H1 (cell line): Measurements from ENCODE around the gene SLC6A3. TPM values are rescaled to one million over a fixed set of nuclear protein-coding genes. Genes with fewer than 3 reads are reported as not detected.

Experiments used
- CTCF ChIA-PET: fragments of 300-600 bp; sonication (Branson Sonifier 250); formaldehyde crosslinking; loops from one replicate; lab custom pipeline; 2021; ENCODE audit not compliant: partially characterized antibody; lab: Charles Lee
- POLR2A ChIA-PET: fragments of 300-600 bp; sonication (Branson Sonifier 250); formaldehyde crosslinking; loops from one replicate; lab custom pipeline; 2021; ENCODE audit warnings: inconsistent platforms; ENCODE audit not compliant: partially characterized antibody; lab: Charles Lee
- DNase-seq, 2 experiments: peaks; one replicate each; pipeline versions ENCODE4 v3.0.0 to v3.0.0-alpha.2; 2010 to 2022; ENCODE audit warnings: low spot score in 2 of 2, low read depth in 1 of 2, mixed read lengths in 1 of 2
- FAIRE-seq: peaks from 2 replicates; lab custom pipeline; 2011; peaks lifted over from hg19 to GRCh38; lab: Jason Lieb, UNC
- H2AFZ ChIP-seq: 2 replicates; pipeline ENCODE4 v1.8.1; 2012; ENCODE audit warnings: low read length, inconsistent platforms
- H2AK5ac ChIP-seq: 2 replicates; pipeline ENCODE4 v1.6.1; 2013; ENCODE audit warnings: low read depth, low read length
- H2BK120ac ChIP-seq: replicated peaks from 2 replicates; pipeline ENCODE3; 2013; ENCODE audit warnings: low read depth, low read length, inconsistent platforms
- H2BK12ac ChIP-seq: 2 replicates; pipeline ENCODE4 v1.6.1; 2013; ENCODE audit warnings: low read depth, low read length
- H2BK15ac ChIP-seq: 2 replicates; pipeline ENCODE4 v1.6.1; 2013; ENCODE audit warnings: low read length
- H2BK20ac ChIP-seq: 2 replicates; pipeline ENCODE4 v1.6.1; 2013; ENCODE audit warnings: low read length
- H2BK5ac ChIP-seq: 2 replicates; pipeline ENCODE4 v1.6.1; 2013; ENCODE audit warnings: low read depth, low read length
- H3K14ac ChIP-seq: 2 replicates; pipeline ENCODE4 v1.6.1; 2013; ENCODE audit warnings: inconsistent platforms; ENCODE audit not compliant: insufficient read length
- H3K18ac ChIP-seq: 2 replicates; pipeline ENCODE4 v1.6.1; 2013; ENCODE audit warnings: low read length; ENCODE audit errors: extremely low read depth
- H3K23ac ChIP-seq: 2 replicates; pipeline ENCODE4 v1.6.1; 2013; ENCODE audit warnings: inconsistent platforms; ENCODE audit not compliant: insufficient read length
- H3K23me2 ChIP-seq: 2 replicates; pipeline ENCODE4 v1.6.1; 2013; ENCODE audit warnings: low read depth, low read length
- H3K27ac ChIP-seq: 2 replicates; pipeline ENCODE4 v1.6.1; 2011; ENCODE audit warnings: low read depth, low read length, inconsistent platforms
- H3K27me3 ChIP-seq, 4 experiments: replicated peaks in 1 of 4; 1 replicate in 1 of 4; 2 replicates in 3 of 4; pipeline versions ENCODE4 v1.6.1 to v1.8.1; 2011 to 2013; ENCODE audit warnings: low read length in 3 of 4, mild to moderate bottlenecking in 3 of 4, inconsistent platforms in 2 of 4, mixed read lengths in 2 of 4, moderate library complexity in 1 of 4; ENCODE audit not compliant: control insufficient read depth in 3 of 4, insufficient read depth in 3 of 4; ENCODE audit errors: extremely low read depth in 1 of 4
- H3K36me3 ChIP-seq, 4 experiments: 2 replicates each; pipeline versions ENCODE4 v1.6.1 to v1.8.1; 2011 to 2013; ENCODE audit warnings: mild to moderate bottlenecking in 4 of 4, low read length in 3 of 4, moderate library complexity in 2 of 4, control low read depth in 1 of 4, inconsistent platforms in 1 of 4; ENCODE audit not compliant: insufficient read depth in 4 of 4, control insufficient read depth in 2 of 4
- H3K4ac ChIP-seq: replicated peaks from 2 replicates; pipeline ENCODE3; 2013; ENCODE audit warnings: low read length, low read depth, mixed read lengths, inconsistent platforms; ENCODE audit not compliant: insufficient read length
- H3K4me1 ChIP-seq, 4 experiments: replicated peaks in 1 of 4; 1 replicate in 1 of 4; 2 replicates in 3 of 4; pipeline versions ENCODE4 v1.6.1 to v1.8.1; 2011 to 2013; ENCODE audit warnings: low read length in 3 of 4, inconsistent platforms in 2 of 4, mixed read lengths in 1 of 4; ENCODE audit not compliant: insufficient read depth in 4 of 4, control insufficient read depth in 3 of 4
- H3K4me2 ChIP-seq, 2 experiments: 2 replicates each; pipeline versions ENCODE4 v1.6.1 to v1.8.1; 2011 to 2013; ENCODE audit warnings: low read depth in 2 of 2, low read length in 2 of 2, control low read depth in 1 of 2, inconsistent platforms in 1 of 2, mild to moderate bottlenecking in 1 of 2; ENCODE audit not compliant: insufficient read depth in 1 of 2
- H3K4me3 ChIP-seq, 4 experiments: fragments of 200-600, 300-600 bp in 1 of 4; sonication (generic), shearing (Covaris generic), sonication (Bioruptor Twin) in 1 of 4; 2 replicates each; pipeline versions ENCODE4 v1.5.1 to v1.8.1; 2011 to 2016; ENCODE audit warnings: low read length in 4 of 4, low read depth in 3 of 4, control low read depth in 2 of 4, inconsistent platforms in 2 of 4, mild to moderate bottlenecking in 2 of 4, mixed read lengths in 1 of 4, moderate library complexity in 1 of 4; ENCODE audit not compliant: insufficient read depth in 2 of 4; ENCODE audit errors: extremely low read depth in 1 of 4
- H3K56ac ChIP-seq: replicated peaks from 2 replicates; pipeline ENCODE3; 2013; ENCODE audit warnings: low read depth, mild to moderate bottlenecking, mixed read lengths, low read length, inconsistent platforms; ENCODE audit not compliant: insufficient read length
- H3K79me1 ChIP-seq: 2 replicates; pipeline ENCODE4 v1.6.1; 2013; ENCODE audit warnings: low read depth, low read length, control low read depth
- H3K79me2 ChIP-seq, 2 experiments: 2 replicates each; pipeline versions ENCODE4 v1.6.1 to v1.8.1; 2012 to 2013; ENCODE audit warnings: low read length in 2 of 2, mild to moderate bottlenecking in 2 of 2, inconsistent platforms in 1 of 2; ENCODE audit not compliant: insufficient read depth in 2 of 2, control insufficient read depth in 1 of 2
- H3K9ac ChIP-seq, 4 experiments: replicated peaks in 1 of 4; 1 replicate in 1 of 4; 2 replicates in 3 of 4; pipeline versions ENCODE4 v1.6.1 to v1.8.1; 2011 to 2013; ENCODE audit warnings: low read depth in 3 of 4, low read length in 3 of 4, control low read depth in 2 of 4, mild to moderate bottlenecking in 2 of 4, moderate library complexity in 2 of 4, inconsistent platforms in 1 of 4; ENCODE audit errors: extremely low read depth in 1 of 4
- H3K9me3 ChIP-seq, 2 experiments: 2 replicates each; pipeline versions ENCODE4 v1.6.1 to v1.8.1; 2012 to 2013; ENCODE audit warnings: mild to moderate bottlenecking in 2 of 2, moderate library complexity in 2 of 2, control low read depth in 1 of 2, inconsistent platforms in 1 of 2, low read depth in 1 of 2, low read length in 1 of 2, mixed read lengths in 1 of 2; ENCODE audit not compliant: insufficient read depth in 2 of 2
- H4K20me1 ChIP-seq, 2 experiments: replicated peaks in 1 of 2; 2 replicates each; pipeline versions ENCODE3 to v1.8.1; 2011 to 2013; ENCODE audit warnings: inconsistent platforms in 2 of 2, low read length in 2 of 2, mild to moderate bottlenecking in 1 of 2; ENCODE audit not compliant: insufficient read depth in 2 of 2, control insufficient read depth in 1 of 2
- H4K5ac ChIP-seq: 2 replicates; pipeline ENCODE4 v1.6.1; 2013; ENCODE audit warnings: low read length, low read depth, mixed read lengths, inconsistent platforms; ENCODE audit not compliant: insufficient read length
- H4K8ac ChIP-seq: 2 replicates; pipeline ENCODE4 v1.8.0; 2013; ENCODE audit warnings: mild to moderate bottlenecking, moderate library complexity, low read length, inconsistent platforms; ENCODE audit not compliant: insufficient read depth; ENCODE audit errors: extremely low read depth
- H4K91ac ChIP-seq: replicated peaks from 2 replicates; pipeline ENCODE3; 2013; ENCODE audit warnings: low read length, mixed read lengths, inconsistent platforms; ENCODE audit not compliant: insufficient read length
- CEBPB ChIP-seq: IDR thresholded peaks from 2 replicates; pipeline ENCODE4 v1.6.1; 2012; ENCODE audit warnings: low read depth, low read length
- EZH2 ChIP-seq: fragments of 200-600 bp; sonication (generic); IDR thresholded peaks from 2 replicates; pipeline ENCODE4 v1.7.1; 2012; ENCODE audit warnings: low read depth, mild to moderate bottlenecking, moderate library complexity, low read length, inconsistent platforms; ENCODE audit not compliant: severe bottlenecking
- POLR2A ChIP-seq, 2 experiments: IDR thresholded peaks; 1 replicate in 1 of 2; 2 replicates in 1 of 2; pipeline ENCODE4 v1.6.1; 2011; ENCODE audit warnings: low read depth in 2 of 2, low read length in 2 of 2, mild to moderate bottlenecking in 2 of 2; ENCODE audit errors: control extremely low read depth in 1 of 2
- RFX5 ChIP-seq: IDR thresholded peaks from 2 replicates; pipeline ENCODE4 v1.6.1; 2011; ENCODE audit warnings: low read depth, low read length, improper control_type of control experiment, borderline replicate concordance
- SIN3A ChIP-seq, 2 experiments: IDR thresholded peaks in 1 of 2; conservative IDR thresholded peaks in 1 of 2; 2 replicates each; pipeline ENCODE4 v1.6.1; 2011 to 2012; ENCODE audit warnings: low read length in 2 of 2, improper control_type of control experiment in 1 of 2, low read depth in 1 of 2, mild to moderate bottlenecking in 1 of 2
- YY1 ChIP-seq: IDR thresholded peaks from 2 replicates; pipeline ENCODE4 v1.6.1; 2011; ENCODE audit warnings: low read depth, mild to moderate bottlenecking, low read length
- WGBS, 2 experiments: shearing (Covaris generic) in 1 of 2; methylation state at CpG; one replicate each; pipeline versions ENCODE4 v1.1.6 to v1.1.7; 2013 to 2015; ENCODE audit warnings: low lambda C conversion rate in 2 of 2, mixed read lengths in 2 of 2, inconsistent platforms in 1 of 2, low coverage in 1 of 2, missing lambda C conversion rate in 1 of 2; ENCODE audit not compliant: insufficient replicate concordance in 2 of 2, insufficient coverage in 1 of 2, insufficient read length in 1 of 2; ENCODE audit errors: extremely low coverage in 1 of 2, missing lambda C conversion rate in 1 of 2; 5-methylcytosine and 5-hydroxymethylcytosine counted together
- polyA plus RNA-seq, 7 experiments: library from polyadenylated mRNA; depleted of rRNA in 3 of 7; stranded (reverse) in 5 of 7; unstranded in 2 of 7; fragments of >200 nt in 5 of 7; fragments of 200-250 nt in 2 of 7; gene quantifications; 1 replicate in 5 of 7; 2 replicates in 1 of 7; 4 replicates in 1 of 7; pipeline versions ENCODE4 v1.2.1 to v1.2.3, GENCODE V29; 2011 to 2013; ENCODE audit warnings: missing spikeins in 2 of 7, mixed read lengths in 2 of 7
- total RNA-seq: library from RNA; stranded (reverse); fragmentation: NEBNext Ultra II Directional; extraction: Animal tissue kit (Norgen Biotek cat#: 25700); gene quantifications from 2 replicates; pipeline ENCODE4 v1.2.1, GENCODE V29; 2021

Gene SLC6A3
- total and polyA plus RNA-seq, 2 of the 8 experiments (the other 6 are each of a cell fraction or from before 2014, with no cell fraction given), result 0.48 to 0.91 TPM

- no peaks in the 10 kb centered on the region for H3K79me2 ChIP-seq
- no peak overlapping the region for H3K9ac ChIP-seq
- H2AFZ ChIP-seq, result no peak overlapping the region
- no peak overlapping the region for H3K4me3 ChIP-seq
- no peak overlapping the region for H3K27ac ChIP-seq
- H2AK5ac ChIP-seq, result peak overlapping the region; percentile 82; the same call in 1 of the 2 replicates
- no peak overlapping the region for H3K18ac ChIP-seq
- FAIRE-seq (no peak), DNase-seq (no peak)
- H2BK120ac ChIP-seq, result no peak overlapping the region
- H4K8ac ChIP-seq, result no peak overlapping the region
- 91% methylated on average over 21 of the region's 21 CpGs; no CpG with 5 or more reads in 1 of the 2 experiments for WGBS, 2 experiments
- ChIA-PET POLR2A (interaction anchor here (1.4 kb wide), 1 partner anchor 11 kb away, joined by 3 read pairs; no protein-coding TSS in a partner anchor), CTCF (interaction anchor here (1.0 to 2.4 kb wide), 6 partner anchors 9 to 195 kb away, joined by 3 to 7 read pairs (median 4); no protein-coding TSS in a partner anchor)
- no peak overlapping the region for H3K4me2 ChIP-seq
- H3K27me3 ChIP-seq, result peaks cover 8 to 19% (median 17%) of the 10 kb centered on the region in 4 experiments
- no peak overlapping the region for H2BK20ac ChIP-seq
- H4K20me1 ChIP-seq, result peaks cover 0 to 2% of the 10 kb centered on the region in 2 experiments
- no peaks in the 10 kb centered on the region for H3K79me1 ChIP-seq
- no peak overlapping the region for H3K14ac ChIP-seq
- H4K5ac ChIP-seq, result no peak overlapping the region
- no peak overlapping the region for H2BK5ac ChIP-seq
- H3K9me3 ChIP-seq, result peaks cover 3 to 5% of the 10 kb centered on the region in 2 experiments; a peak in 2 of 4 replicates
- no peak overlapping the region for H4K91ac ChIP-seq
- 0 out of 2 replicates have a peak, but pooled peaks cover 2% of the 10 kb centered on the region for H3K23me2 ChIP-seq
- 0 out of 2 replicates have a peak overlapping the region, but pooled peaks have one; percentile 17 for H2BK12ac ChIP-seq
- H3K36me3 ChIP-seq, result no peaks in the 10 kb centered on the region
- H3K23ac ChIP-seq, result no peak overlapping the region
- H3K56ac ChIP-seq, result no peak overlapping the region
- H2BK15ac ChIP-seq, result no peak overlapping the region
- TF ChIP-seq YY1, result no peak
- no peak for TF ChIP-seq SIN3A (conservative IDR thresholded peaks at IDR 0.05 in 1 of 2, IDR thresholded peaks at IDR 0.05 in 1 of 2; ENCODE audit: low read depth in 1 of 2, low read length in 2 of 2)
- TF ChIP-seq RFX5, result no peak
- TF ChIP-seq CEBPB, result no peak
- no peak for TF ChIP-seq POLR2A (IDR thresholded peaks at IDR 0.05; ENCODE audit: control extremely low read depth in 1 of 2, low read depth in 2 of 2, low read length in 2 of 2)
- no peak for TF ChIP-seq EZH2
- no peak overlapping the region for H3K4ac ChIP-seq
- peaks cover 0 to 5% (median 0%) of the 10 kb centered on the region in 4 experiments; a peak in 2 of 7 replicates for H3K4me1 ChIP-seq
These were observed 6.4 kb downstream of the SLC6A3 start for GRCh38 chr5:1438871-1439270.
